Hepatocyte (in vitro differentiated cells): Measurements from ENCODE around the gene SLC25A27.

Experiments
- CTCF ChIP-seq: fragments of 200-600 bp; sonication (generic); IDR thresholded peaks from 2 replicates; pipeline ENCODE4 v1.5.1; 2016; ENCODE audit warnings: antibody characterized with exemption, mild to moderate bottlenecking; ENCODE audit not compliant: poor library complexity
- EZH2 ChIP-seq: fragments of 200-600 bp; sonication (generic); IDR thresholded peaks from 2 replicates; pipeline ENCODE4 v1.6.1; 2016; ENCODE audit warnings: antibody characterized with exemption, mild to moderate bottlenecking, borderline replicate concordance
- EZH2phosphoT487 ChIP-seq: fragments of 200-600 bp; sonication (generic); IDR thresholded peaks from one replicate; pipeline ENCODE4 v1.6.1; 2018; ENCODE audit warnings: antibody characterized with exemption, mild to moderate bottlenecking, low read depth, moderate library complexity; ENCODE audit not compliant: unreplicated experiment, severe bottlenecking

- TF ChIP-seq CTCF, result no peak
- no peak for TF ChIP-seq EZH2phosphoT487
- no peak for TF ChIP-seq EZH2
Measured at GRCh38 chr6:46704562-46704961, 51.8 kb downstream of the SLC25A27 start.
